Measurements from ENCODE around the gene ST7L.
"Not testable (repeated sequence)": the region's sequence is repeated elsewhere in the genome, so short reads cannot be mapped to it uniquely, and the experiment has no call there.

ST7L gene

GRCh38 chr1:112486063-112486462 lies 132.9 kb downstream of the ST7L start:
- not testable (repeated sequence) for DNase-seq

- no peak for DNase-seq
Observed at GRCh38 chr1:112478314-112478713, 140.6 kb downstream of the ST7L start.

- DNase-seq, result no peak
Observed at GRCh38 chr1:112477550-112477949, 141.4 kb downstream of the ST7L start.
